Measurements from ENCODE around the gene TMEM178A.

DNA sequence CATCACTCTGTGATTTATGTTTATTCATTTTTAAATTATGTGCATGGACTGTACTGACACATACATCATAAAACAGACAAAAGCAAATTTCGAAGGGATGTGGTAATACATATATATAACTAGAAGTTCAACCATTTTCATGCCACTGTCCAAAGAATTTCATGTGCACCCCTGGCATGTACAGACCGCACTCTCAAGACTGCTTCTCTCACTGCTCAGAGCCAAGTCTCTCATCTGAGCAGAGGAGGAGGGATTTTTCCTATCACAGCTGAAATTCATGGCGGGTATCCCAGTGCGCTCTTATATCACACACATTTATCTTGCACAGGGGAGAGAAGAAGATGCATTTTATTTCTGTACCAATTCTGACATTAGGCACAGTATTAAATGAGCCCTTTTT lies 5.9 kb downstream of the TMEM178A start:
- TF ChIP-seq EZH2 (IDR thresholded peaks at IDR 0.05; ENCODE audit: borderline replicate concordance, low read depth, low read length, severe bottlenecking) = no peak
- TF ChIP-seq, protein P1, sequence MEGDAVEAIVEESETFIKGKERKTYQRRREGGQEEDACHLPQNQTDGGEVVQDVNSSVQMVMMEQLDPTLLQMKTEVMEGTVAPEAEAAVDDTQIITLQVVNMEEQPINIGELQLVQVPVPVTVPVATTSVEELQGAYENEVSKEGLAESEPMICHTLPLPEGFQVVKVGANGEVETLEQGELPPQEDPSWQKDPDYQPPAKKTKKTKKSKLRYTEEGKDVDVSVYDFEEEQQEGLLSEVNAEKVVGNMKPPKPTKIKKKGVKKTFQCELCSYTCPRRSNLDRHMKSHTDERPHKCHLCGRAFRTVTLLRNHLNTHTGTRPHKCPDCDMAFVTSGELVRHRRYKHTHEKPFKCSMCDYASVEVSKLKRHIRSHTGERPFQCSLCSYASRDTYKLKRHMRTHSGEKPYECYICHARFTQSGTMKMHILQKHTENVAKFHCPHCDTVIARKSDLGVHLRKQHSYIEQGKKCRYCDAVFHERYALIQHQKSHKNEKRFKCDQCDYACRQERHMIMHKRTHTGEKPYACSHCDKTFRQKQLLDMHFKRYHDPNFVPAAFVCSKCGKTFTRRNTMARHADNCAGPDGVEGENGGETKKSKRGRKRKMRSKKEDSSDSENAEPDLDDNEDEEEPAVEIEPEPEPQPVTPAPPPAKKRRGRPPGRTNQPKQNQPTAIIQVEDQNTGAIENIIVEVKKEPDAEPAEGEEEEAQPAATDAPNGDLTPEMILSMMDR (IDR thresholded peaks at IDR 0.05; ENCODE audit: borderline replicate concordance, extremely low read depth, low read length, poor library complexity, severe bottlenecking) = no peak
